PFSK-1 (cell line): ENCODE results near the gene IL17C.
A peak's percentile ranks its signal among the peaks of the same experiment; 100 is the strongest.

Source experiments
- FOXP2 ChIP-seq: optimal IDR thresholded peaks from 2 replicates; pipeline ENCODE3; 2011; ENCODE audit warnings: borderline replicate concordance, control low read depth, inconsistent platforms; ENCODE audit not compliant: insufficient read depth; ENCODE audit errors: extremely low read length, extremely low read depth
- POLR2AphosphoS5 ChIP-seq: IDR thresholded peaks from 2 replicates; pipeline ENCODE4 v1.6.1; 2012; ENCODE audit warnings: low read depth, mild to moderate bottlenecking, control low read depth, low read length, moderate library complexity
- SIN3A ChIP-seq: IDR thresholded peaks from 2 replicates; pipeline ENCODE4 v1.6.1; 2012; ENCODE audit warnings: mild to moderate bottlenecking, low read length, moderate library complexity, borderline replicate concordance; ENCODE audit not compliant: insufficient read depth
- TAF1 ChIP-seq: IDR thresholded peaks from 2 replicates; pipeline ENCODE4 v1.6.1; 2012; ENCODE audit warnings: low read length, control low read depth, borderline replicate concordance; ENCODE audit not compliant: insufficient read depth
- TF ChIP-seq, protein P1 (sequence below), 2 experiments: IDR thresholded peaks; 2 replicates each; pipeline versions ENCODE4 v1.6.1 to v1.8.0; 2011 to 2012; ENCODE audit warnings: low read depth in 2 of 2, low read length in 2 of 2, control low read depth in 1 of 2, inconsistent platforms in 1 of 2, mild to moderate bottlenecking in 1 of 2, moderate library complexity in 1 of 2; ENCODE audit not compliant: insufficient read depth in 1 of 2

The IL17C gene

DNA sequence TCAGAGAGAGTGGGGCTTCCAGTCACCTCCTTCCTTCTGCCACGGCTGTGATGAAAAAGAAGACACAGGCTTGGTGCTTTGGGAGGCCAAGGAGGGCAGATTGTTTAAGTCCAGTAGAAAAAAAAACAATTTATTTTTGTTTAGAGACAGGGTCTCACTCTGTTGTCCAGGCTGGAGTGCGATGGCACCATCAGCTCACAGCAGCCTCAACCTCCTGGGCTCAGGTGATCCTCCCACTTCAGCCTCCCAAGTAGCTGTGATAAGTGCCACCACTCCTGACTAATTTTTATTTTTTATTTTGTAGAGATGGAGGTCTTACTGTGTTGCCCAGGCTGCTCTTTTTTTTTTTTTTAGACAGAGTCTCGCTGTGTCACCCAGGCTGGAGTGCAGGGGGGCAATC, 27.2 kb downstream of the IL17C start:
- TF ChIP-seq POLR2AphosphoS5 (no peak), SIN3A (no peak), FOXP2 (no peak), TAF1 (no peak)
- TF ChIP-seq, protein P1, sequence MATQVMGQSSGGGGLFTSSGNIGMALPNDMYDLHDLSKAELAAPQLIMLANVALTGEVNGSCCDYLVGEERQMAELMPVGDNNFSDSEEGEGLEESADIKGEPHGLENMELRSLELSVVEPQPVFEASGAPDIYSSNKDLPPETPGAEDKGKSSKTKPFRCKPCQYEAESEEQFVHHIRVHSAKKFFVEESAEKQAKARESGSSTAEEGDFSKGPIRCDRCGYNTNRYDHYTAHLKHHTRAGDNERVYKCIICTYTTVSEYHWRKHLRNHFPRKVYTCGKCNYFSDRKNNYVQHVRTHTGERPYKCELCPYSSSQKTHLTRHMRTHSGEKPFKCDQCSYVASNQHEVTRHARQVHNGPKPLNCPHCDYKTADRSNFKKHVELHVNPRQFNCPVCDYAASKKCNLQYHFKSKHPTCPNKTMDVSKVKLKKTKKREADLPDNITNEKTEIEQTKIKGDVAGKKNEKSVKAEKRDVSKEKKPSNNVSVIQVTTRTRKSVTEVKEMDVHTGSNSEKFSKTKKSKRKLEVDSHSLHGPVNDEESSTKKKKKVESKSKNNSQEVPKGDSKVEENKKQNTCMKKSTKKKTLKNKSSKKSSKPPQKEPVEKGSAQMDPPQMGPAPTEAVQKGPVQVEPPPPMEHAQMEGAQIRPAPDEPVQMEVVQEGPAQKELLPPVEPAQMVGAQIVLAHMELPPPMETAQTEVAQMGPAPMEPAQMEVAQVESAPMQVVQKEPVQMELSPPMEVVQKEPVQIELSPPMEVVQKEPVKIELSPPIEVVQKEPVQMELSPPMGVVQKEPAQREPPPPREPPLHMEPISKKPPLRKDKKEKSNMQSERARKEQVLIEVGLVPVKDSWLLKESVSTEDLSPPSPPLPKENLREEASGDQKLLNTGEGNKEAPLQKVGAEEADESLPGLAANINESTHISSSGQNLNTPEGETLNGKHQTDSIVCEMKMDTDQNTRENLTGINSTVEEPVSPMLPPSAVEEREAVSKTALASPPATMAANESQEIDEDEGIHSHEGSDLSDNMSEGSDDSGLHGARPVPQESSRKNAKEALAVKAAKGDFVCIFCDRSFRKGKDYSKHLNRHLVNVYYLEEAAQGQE (IDR thresholded peaks at IDR 0.05; ENCODE audit: insufficient read depth in 1 of 2, low read depth in 2 of 2, low read length in 2 of 2): no peak

DNA sequence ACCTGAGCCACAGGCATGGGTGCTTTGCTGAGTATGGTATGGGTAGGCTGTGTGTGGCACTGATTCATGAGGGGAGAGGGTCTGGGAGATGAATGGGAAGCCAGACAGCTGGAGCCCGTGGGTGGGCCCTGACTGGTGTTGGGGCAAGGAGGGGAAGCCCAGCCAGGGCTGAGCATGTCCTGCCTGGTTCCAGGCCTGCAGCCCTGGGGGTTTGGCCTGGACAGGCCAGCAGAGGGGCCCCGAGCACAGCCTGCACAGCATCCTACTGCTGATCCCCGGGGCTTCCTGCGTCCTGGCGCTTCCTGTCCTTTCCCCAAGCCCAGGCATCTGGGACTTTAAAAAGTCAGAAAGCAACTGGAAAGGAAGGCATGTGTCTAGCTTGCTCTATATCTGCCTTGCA, 29.1 kb downstream of the IL17C start:
- TF ChIP-seq TAF1 (no peak), FOXP2 (peak; percentile 70), SIN3A (no peak)
- TF ChIP-seq, protein P1 (IDR thresholded peaks at IDR 0.05; ENCODE audit: insufficient read depth in 1 of 2, low read depth in 2 of 2, low read length in 2 of 2): no peak

DNA sequence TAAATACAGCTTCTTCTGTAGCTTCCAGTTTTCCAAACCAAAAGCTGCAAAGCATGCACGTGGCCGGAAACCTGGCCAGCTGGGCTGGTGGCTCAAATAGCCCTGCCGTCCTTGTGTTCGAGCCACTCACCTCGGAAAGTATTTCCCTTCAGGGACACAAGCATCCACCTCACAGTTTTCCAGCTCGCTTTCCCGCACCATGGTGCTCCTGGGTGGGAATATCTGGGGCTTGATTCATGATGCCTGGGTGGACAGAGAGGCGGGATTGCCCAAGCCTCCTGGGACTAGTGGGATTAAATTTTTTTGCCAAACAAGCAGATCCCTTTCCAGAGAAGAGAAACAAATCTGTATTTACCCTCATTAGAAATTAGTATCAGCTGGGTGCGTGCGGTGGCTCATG, 31.6 kb downstream of the IL17C start:
- TF ChIP-seq, protein P1 (IDR thresholded peaks at IDR 0.05; ENCODE audit: insufficient read depth in 1 of 2, low read depth in 2 of 2, low read length in 2 of 2): no peak
- TF ChIP-seq TAF1 (no peak), SIN3A (no peak), FOXP2 (no peak), POLR2AphosphoS5 (no peak)

DNA sequence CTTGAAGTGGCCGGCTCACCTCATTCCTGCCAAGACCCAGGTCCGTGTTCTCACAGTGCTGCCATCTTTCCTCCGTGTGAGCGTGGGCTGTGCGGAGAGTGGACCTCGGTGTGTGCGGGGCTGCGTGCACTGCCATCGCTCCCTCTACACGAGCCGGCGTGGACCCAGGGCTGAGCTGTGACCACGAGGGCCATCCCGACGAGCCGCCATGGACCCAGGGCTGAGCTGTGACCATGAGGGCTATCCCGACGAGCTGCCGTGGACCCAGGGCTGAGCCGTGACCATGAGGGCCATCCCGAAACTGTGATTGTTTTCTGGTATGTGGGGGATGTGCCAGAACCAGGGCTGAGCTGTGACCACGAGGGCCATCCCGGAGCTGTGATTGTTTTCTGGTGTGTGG, 33.4 kb downstream of the IL17C start:
- TF ChIP-seq FOXP2 (no peak), SIN3A (no peak), TAF1 (no peak), POLR2AphosphoS5 (no peak)
- TF ChIP-seq, protein P1 (IDR thresholded peaks at IDR 0.05; ENCODE audit: insufficient read depth in 1 of 2, low read depth in 2 of 2, low read length in 2 of 2): no peak

DNA sequence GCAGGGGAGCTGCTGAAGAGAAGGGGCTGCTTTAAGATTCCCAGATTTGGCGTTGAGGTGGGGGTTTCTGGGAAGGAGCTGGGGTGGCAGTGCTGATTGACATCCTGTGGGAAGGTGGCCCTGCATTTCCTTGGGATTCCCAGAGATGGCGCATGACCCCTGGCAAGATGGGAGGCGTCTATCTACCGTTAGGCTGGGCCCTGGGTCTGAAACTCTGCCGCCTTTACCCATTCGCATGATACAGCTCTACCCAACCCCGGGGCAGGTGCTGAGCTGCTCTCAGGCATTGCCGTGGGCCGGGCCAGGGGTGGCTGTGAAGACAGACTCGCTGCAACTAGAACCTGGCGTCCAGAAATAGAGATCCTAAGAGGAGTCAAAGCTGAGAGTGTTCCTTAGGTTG, 34.4 kb downstream of the IL17C start:
- TF ChIP-seq, protein P1 (IDR thresholded peaks at IDR 0.05; ENCODE audit: insufficient read depth in 1 of 2, low read depth in 2 of 2, low read length in 2 of 2): no peak
- TF ChIP-seq SIN3A (no peak), POLR2AphosphoS5 (no peak), TAF1 (no peak), FOXP2 (no peak)
